GM12865 (cell line): ENCODE results near the gene ZNF682.
A peak's percentile ranks its signal among the peaks of the same experiment; 100 is the strongest.
"Not testable (repeated sequence)": the region's sequence is repeated elsewhere in the genome, so short reads cannot be mapped to it uniquely, and the experiment has no call there.

Experiments
- DNase-seq: peaks from one replicate; pipeline ENCODE4 v3.0.0; 2010; ENCODE audit warnings: low read depth
- H3K4me3 ChIP-seq: 2 replicates; pipeline ENCODE4 v1.5.1; 2011; ENCODE audit warnings: mild to moderate bottlenecking, low read depth, low read length, control low read depth
- TF ChIP-seq, protein P1 (sequence below): IDR thresholded peaks from 2 replicates; pipeline ENCODE4 v1.5.1; 2011; ENCODE audit warnings: low read length, control low read depth, low read depth, inconsistent platforms; ENCODE audit not compliant: insufficient read depth; ENCODE audit errors: missing control alignments

The ZNF682 gene

DNA sequence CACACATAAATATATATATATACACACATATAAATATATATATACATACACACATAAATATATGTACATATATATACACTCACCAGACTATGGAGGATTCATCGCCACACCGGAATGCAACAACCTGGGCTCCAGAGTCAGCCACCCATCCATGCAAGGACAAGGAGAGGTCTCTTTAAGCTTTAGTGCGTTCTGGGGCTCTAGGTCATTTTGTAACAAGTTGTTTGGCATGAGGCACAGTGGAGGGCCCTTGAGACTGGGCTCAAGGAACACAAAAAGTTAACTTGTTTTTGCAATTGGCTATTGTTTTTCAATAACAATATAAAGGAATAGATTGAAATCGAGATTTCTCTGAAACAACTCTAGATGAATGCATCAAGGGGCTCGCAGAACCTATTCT, 33.6 kb upstream of the ZNF682 start:
- TF ChIP-seq, protein P1, sequence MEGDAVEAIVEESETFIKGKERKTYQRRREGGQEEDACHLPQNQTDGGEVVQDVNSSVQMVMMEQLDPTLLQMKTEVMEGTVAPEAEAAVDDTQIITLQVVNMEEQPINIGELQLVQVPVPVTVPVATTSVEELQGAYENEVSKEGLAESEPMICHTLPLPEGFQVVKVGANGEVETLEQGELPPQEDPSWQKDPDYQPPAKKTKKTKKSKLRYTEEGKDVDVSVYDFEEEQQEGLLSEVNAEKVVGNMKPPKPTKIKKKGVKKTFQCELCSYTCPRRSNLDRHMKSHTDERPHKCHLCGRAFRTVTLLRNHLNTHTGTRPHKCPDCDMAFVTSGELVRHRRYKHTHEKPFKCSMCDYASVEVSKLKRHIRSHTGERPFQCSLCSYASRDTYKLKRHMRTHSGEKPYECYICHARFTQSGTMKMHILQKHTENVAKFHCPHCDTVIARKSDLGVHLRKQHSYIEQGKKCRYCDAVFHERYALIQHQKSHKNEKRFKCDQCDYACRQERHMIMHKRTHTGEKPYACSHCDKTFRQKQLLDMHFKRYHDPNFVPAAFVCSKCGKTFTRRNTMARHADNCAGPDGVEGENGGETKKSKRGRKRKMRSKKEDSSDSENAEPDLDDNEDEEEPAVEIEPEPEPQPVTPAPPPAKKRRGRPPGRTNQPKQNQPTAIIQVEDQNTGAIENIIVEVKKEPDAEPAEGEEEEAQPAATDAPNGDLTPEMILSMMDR = no peak
- DNase-seq = no peak
- no peak overlapping the region for H3K4me3 ChIP-seq

DNA sequence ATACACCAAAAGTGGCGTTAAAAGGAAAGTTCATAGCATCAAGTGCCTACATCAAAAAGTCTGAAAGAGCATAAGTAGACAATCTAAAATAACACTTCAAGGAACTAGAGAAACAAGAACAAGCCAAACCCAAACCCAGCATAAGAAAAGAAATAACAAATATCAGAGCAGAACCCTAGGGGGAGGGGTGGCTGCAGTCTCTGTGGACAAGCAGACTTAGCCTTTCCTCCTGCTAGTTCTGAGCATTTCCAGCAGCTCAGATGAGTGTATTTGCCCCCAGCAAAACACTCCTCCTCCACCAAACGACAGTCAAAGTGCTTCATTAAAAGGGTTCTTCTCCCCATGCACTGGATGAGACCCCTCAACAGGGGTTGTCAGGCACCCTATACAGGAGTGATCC, 31.4 kb upstream of the ZNF682 start:
- no peak for DNase-seq
- TF ChIP-seq, protein P1 = no peak
- no peak overlapping the region for H3K4me3 ChIP-seq

DNA sequence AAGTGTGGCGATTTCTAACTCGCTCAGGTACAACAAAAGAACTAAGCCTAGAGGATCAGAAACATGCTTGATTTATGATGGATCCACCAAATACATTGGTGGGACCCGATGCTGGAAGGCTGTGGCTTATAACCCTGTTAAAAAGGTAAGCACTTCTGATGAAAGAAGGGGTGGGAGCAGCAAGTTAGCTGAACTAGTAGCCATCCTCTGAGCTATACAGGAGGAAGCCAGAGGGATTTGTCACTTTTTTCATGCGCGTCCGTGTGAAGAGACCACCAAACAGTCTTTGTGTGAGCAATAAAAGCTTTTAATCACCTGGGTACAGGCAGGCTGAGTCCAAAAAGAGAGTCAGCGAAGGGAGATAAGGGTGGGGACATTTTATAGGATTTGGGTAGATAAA, 29.3 kb upstream of the ZNF682 start:
- not testable (repeated sequence) for DNase-seq, H3K4me3 ChIP-seq

DNA sequence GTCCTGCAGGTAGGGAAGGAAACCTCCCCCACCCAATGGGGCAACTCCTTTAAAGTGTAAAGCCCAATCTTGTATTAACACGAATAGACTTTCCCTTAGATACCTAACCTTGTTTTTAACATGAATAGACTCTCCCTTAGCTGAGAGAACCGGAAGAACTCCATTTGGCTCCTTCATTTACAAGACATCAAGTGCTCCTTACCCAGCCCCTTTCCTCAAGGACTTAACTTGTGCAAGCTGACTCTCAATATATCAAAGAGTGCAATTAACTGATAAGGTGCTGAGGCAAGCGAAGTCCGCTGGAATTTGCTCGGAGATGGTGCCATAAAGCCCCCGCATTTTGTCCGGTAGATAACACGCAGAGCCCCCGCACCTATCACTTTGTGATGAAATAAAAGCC, 28.6 kb upstream of the ZNF682 start:
- DNase-seq = no peak
- H3K4me3 ChIP-seq = no peak overlapping the region
- TF ChIP-seq, protein P1 = no peak

DNA sequence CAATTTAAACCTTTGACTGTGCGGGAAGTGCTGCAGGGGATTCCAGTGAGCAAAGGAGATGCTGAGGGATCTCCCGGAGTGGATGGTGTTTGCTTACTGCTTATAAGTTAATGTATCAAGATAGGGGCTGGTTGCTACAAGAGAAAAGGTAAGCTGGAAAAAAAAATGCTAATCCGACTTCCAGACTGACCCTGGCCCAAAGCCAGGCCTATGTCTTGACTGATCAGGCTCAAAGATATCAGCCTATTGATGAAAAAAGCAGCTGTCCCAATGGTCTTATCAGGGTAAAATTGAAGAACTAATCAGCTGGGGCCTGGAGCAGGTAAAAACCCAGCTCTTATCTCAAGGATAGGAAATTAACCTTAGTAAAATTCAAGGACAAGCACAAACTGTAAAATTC, 27.6 kb upstream of the ZNF682 start:
- TF ChIP-seq, protein P1 = no peak
- H3K4me3 ChIP-seq = no peak overlapping the region
- no peak for DNase-seq

DNA sequence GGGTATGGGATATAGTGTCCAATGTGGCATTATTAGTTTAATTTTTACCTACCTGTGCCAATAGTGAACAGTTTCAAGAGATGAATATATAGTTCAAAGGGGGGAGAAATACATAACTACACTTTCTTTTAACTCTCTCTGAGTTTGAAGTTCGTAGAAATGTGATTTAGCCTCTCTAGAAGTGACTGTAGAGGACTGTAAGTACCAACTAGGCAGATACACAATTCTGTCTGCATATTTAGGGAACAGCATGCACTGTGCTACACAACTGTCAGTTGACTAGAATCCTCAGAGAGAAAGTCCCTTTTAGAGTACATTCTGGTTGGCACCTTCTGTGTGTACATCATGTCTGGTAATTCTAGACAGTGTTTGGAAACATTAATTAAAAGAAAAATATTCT, 21.0 kb upstream of the ZNF682 start:
- H3K4me3 ChIP-seq = no peak overlapping the region
- TF ChIP-seq, protein P1 = no peak
- DNase-seq = no peak

DNA sequence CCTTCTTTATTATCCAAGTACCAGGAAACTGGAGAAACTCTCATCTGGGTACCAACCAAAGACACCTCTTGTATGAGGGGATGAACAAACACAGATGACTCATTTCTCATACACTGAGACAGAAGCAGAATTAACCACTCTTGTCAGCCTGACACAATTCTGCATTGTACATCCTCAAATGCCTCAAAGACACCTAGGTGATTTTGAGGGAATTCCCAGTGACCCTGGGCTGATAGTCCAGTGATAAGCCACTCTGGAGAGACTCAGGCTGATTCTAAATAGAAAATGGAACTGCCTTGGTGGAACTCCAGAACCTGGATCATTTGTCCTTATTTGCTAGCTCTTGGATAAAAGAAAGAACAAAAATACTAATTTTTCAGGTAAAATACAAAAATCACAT, 19.4 kb upstream of the ZNF682 start:
- not testable (repeated sequence) for H3K4me3 ChIP-seq, DNase-seq

DNA sequence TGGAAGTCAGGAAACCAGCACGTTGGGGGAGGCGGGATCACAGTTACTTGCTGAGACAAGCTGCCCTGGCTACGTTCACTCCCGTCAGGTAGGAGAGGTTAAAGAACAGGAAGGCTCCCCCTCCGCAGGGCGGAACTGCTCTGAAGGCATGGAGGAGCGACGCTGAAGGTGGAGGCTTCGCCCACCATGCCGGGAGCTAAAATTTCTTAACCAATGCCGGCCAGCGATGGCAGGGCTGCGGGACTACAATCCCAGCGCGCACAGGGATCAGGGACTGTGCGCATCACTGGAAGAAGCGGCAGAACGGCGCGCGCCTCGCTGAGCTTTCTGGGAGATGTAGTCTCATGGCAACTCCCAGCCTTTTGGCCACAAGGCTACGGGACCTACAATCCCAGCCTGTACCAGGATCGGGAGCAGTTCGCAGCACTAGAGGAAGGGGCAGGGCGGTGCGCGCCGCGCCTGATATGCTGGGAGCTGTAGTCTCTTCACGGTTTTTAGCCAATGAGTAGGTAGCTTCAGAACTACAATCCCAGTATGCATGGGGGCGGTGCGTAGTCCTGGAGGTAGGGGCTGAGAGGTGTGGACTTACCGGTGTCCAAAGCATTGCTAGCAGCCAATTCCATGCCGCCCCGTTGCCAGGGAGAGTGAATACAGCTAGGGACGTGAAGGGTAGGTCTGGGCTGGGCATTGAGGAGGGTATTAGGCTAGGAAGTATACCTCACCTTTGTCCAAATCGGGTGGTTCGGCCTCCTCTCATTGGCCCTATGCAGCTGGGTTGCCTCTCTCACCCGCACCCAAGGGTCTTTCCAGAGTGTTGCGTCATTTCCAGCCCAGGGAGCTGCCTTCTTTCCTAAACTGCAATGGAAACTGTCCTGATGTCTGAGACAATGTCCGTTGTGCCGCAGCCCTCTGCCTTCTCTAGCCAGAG, 12.8 kb upstream of the ZNF682 start:
- DNase-seq = peak; percentile 59
- peak overlapping the region; percentile 24 for H3K4me3 ChIP-seq
- TF ChIP-seq, protein P1 = no peak

DNA sequence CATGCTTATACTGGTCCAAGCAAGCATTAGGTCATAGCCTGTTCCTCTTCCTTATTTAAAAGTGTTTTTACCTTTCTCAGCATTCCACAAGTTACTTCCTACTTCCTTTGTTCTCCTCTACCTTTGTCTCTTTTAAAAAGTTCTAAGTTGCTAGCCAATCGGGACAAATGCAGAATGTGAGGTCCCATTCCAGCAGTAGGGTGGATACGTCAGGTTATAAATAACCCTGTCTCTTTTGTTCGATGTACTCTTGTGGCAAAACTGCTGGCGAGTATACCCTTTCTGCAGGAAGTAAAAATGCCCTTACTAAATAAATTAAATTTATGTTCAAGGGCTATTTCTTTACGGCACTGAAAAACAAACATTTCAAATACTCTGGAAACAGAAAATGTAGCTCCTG, 6.4 kb upstream of the ZNF682 start:
- not testable (repeated sequence) for DNase-seq, H3K4me3 ChIP-seq
